ENCODE measurements around the gene MDN1.

DNA sequence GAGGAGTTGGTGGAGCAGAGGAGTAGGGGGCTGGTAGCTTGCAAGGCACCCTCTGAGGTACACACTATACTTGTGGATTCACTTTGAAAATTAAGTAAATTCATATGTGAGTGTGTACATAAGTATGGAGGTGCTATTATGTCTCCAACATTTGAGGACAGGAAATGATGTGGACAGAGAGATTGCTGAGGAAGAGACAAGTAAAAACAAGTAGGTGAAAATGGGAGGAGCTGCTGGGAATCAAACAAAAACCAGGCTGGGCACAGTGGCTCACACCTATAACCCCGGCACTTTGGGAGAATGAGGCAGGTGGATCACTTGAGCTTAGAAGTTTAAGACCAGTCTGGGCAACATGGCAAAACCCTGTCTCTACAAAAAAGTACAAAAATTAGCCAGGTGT, 111.8 kb downstream of the MDN1 start:
- TF ChIP-seq SOX6 (IDR thresholded peaks at IDR 0.05) = no peak
- no peak for TF ChIP-seq SOX6 (CRISPR knock-in tag; IDR thresholded peaks at IDR 0.05)
- no peak for TF ChIP-seq REPIN1 (CRISPR knock-in tag; IDR thresholded peaks at IDR 0.05; ENCODE audit: borderline replicate concordance, low read depth)
- TF ChIP-seq, protein P1, sequence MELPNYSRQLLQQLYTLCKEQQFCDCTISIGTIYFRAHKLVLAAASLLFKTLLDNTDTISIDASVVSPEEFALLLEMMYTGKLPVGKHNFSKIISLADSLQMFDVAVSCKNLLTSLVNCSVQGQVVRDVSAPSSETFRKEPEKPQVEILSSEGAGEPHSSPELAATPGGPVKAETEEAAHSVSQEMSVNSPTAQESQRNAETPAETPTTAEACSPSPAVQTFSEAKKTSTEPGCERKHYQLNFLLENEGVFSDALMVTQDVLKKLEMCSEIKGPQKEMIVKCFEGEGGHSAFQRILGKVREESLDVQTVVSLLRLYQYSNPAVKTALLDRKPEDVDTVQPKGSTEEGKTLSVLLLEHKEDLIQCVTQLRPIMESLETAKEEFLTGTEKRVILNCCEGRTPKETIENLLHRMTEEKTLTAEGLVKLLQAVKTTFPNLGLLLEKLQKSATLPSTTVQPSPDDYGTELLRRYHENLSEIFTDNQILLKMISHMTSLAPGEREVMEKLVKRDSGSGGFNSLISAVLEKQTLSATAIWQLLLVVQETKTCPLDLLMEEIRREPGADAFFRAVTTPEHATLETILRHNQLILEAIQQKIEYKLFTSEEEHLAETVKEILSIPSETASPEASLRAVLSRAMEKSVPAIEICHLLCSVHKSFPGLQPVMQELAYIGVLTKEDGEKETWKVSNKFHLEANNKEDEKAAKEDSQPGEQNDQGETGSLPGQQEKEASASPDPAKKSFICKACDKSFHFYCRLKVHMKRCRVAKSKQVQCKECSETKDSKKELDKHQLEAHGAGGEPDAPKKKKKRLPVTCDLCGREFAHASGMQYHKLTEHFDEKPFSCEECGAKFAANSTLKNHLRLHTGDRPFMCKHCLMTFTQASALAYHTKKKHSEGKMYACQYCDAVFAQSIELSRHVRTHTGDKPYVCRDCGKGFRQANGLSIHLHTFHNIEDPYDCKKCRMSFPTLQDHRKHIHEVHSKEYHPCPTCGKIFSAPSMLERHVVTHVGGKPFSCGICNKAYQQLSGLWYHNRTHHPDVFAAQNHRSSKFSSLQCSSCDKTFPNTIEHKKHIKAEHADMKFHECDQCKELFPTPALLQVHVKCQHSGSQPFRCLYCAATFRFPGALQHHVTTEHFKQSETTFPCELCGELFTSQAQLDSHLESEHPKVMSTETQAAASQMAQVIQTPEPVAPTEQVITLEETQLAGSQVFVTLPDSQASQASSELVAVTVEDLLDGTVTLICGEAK (IDR thresholded peaks at IDR 0.05) = no peak
- TF ChIP-seq, protein P1 (CRISPR knock-in tag; IDR thresholded peaks at IDR 0.05) = no peak
- TF ChIP-seq NFKB2 (CRISPR knock-in tag; IDR thresholded peaks at IDR 0.05; ENCODE audit: borderline replicate concordance) = no peak
- no peak for TF ChIP-seq TBX2 (CRISPR knock-in tag; IDR thresholded peaks at IDR 0.05; ENCODE audit: borderline replicate concordance)
- TF ChIP-seq, protein P2, sequence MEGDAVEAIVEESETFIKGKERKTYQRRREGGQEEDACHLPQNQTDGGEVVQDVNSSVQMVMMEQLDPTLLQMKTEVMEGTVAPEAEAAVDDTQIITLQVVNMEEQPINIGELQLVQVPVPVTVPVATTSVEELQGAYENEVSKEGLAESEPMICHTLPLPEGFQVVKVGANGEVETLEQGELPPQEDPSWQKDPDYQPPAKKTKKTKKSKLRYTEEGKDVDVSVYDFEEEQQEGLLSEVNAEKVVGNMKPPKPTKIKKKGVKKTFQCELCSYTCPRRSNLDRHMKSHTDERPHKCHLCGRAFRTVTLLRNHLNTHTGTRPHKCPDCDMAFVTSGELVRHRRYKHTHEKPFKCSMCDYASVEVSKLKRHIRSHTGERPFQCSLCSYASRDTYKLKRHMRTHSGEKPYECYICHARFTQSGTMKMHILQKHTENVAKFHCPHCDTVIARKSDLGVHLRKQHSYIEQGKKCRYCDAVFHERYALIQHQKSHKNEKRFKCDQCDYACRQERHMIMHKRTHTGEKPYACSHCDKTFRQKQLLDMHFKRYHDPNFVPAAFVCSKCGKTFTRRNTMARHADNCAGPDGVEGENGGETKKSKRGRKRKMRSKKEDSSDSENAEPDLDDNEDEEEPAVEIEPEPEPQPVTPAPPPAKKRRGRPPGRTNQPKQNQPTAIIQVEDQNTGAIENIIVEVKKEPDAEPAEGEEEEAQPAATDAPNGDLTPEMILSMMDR (CRISPR knock-in tag; IDR thresholded peaks at IDR 0.05) = no peak
- no peak for TF ChIP-seq ZNF329 (CRISPR knock-in tag; IDR thresholded peaks at IDR 0.05; ENCODE audit: low read depth)

Data from HepG2 (cell line).